GM12878 (cell line): ENCODE results near the gene CAP2. TPM values are rescaled to one million over a fixed set of nuclear protein-coding genes. Genes with fewer than 3 reads are reported as not detected.
A peak's percentile ranks its signal among the peaks of the same experiment; 100 is the strongest.
"Not testable (repeated sequence)": the region's sequence is repeated elsewhere in the genome, so short reads cannot be mapped to it uniquely, and the experiment has no call there.

ENCODE experiments used
- ATAC-seq: fragments of 200-7000 bp; cut with Tn5 transposase; 3 replicates; pipeline ENCODE4 v1.9.1; 2020; ENCODE audit warnings: mild to moderate bottlenecking, moderate library complexity
- BruUV-seq: library from RNA; stranded (reverse); fragments of 400-500 nt; replicated peaks from 2 replicates; lab custom pipeline; 2021; lab: Mats Ljungman, UMichigan
- CTCF ChIA-PET: fragments of 300-600 bp; sonication (Branson Sonifier 250); formaldehyde crosslinking; extraction: SDS; loops from one replicate; lab custom pipeline; 2021; ENCODE audit warnings: inconsistent platforms; lab: Yijun Ruan, JAX
- POLR2A ChIA-PET: fragments of 350-600 bp; formaldehyde crosslinking; extraction: SDS; loops from one replicate; lab custom pipeline; 2021; ENCODE audit warnings: inconsistent platforms; lab: Charles Lee
- RAD21 ChIA-PET: fragments of 300-600 bp; sonication (Branson Sonifier 250); formaldehyde crosslinking; loops from one replicate; lab custom pipeline; 2023; ENCODE audit warnings: antibody characterized with exemption; ENCODE audit not compliant: unreplicated experiment; lab: Charles Lee
- SMC1A ChIA-PET: fragments of 300-600 bp; sonication (Branson Sonifier 250); formaldehyde crosslinking; loops from one replicate; lab custom pipeline; 2023; ENCODE audit not compliant: unreplicated experiment, uncharacterized antibody; lab: Charles Lee
- DNase-seq: peaks from one replicate; pipeline ENCODE4 v3.0.0-alpha.2; 2011; ENCODE audit warnings: low read depth, low spot score
- FAIRE-seq: peaks from 3 replicates; lab custom pipeline; 2011; peaks lifted over from hg19 to GRCh38; lab: Jason Lieb, UNC
- H2AFZ ChIP-seq: 2 replicates; pipeline ENCODE4 v1.6.0; 2011; ENCODE audit warnings: low read depth, low read length, control low read depth; ENCODE audit not compliant: control insufficient read depth
- H3K27ac ChIP-seq: 2 replicates; pipeline ENCODE4 v1.5.1; 2011; ENCODE audit warnings: control low read depth; ENCODE audit not compliant: control insufficient read depth, insufficient read depth
- H3K27me3 ChIP-seq, 2 experiments: replicated peaks in 1 of 2; 2 replicates each; pipeline versions ENCODE4 v1.6.0 to v1.6.1; 2011; ENCODE audit warnings: low read length in 1 of 2; ENCODE audit not compliant: control insufficient read depth in 2 of 2, insufficient read depth in 2 of 2
- H3K36me3 ChIP-seq, 2 experiments: 2 replicates each; pipeline ENCODE4 v1.5.1; 2011; ENCODE audit warnings: low read length in 1 of 2; ENCODE audit not compliant: control insufficient read depth in 2 of 2, insufficient read depth in 2 of 2
- H3K4me1 ChIP-seq: 2 replicates; pipeline ENCODE4 v1.6.1; 2011; ENCODE audit warnings: mild to moderate bottlenecking, low read length, moderate library complexity, mixed read lengths; ENCODE audit not compliant: control insufficient read depth, insufficient read depth
- H3K4me2 ChIP-seq: 2 replicates; pipeline ENCODE4 v1.6.0; 2011; ENCODE audit warnings: control low read depth; ENCODE audit not compliant: control insufficient read depth, insufficient read depth
- H3K4me3 ChIP-seq: fragments of 200-600 bp; sonication (generic); 2 replicates; pipeline ENCODE4 v1.5.1; 2016
- H3K79me2 ChIP-seq: 2 replicates; pipeline ENCODE4 v1.6.0; 2011; ENCODE audit warnings: low read length; ENCODE audit not compliant: control insufficient read depth, insufficient read depth
- H3K9ac ChIP-seq: 2 replicates; pipeline ENCODE4 v1.8.0; 2011; ENCODE audit warnings: low read length, control low read depth, mixed read lengths; ENCODE audit not compliant: control insufficient read depth, insufficient read depth
- H3K9me3 ChIP-seq: replicated peaks from 3 replicates; pipeline ENCODE4 v1.5.1; 2011; ENCODE audit warnings: mild to moderate bottlenecking, low read length; ENCODE audit not compliant: control insufficient read depth, insufficient read depth
- H4K20me1 ChIP-seq: 2 replicates; pipeline ENCODE4 v1.6.0; 2011; ENCODE audit not compliant: control insufficient read depth, insufficient read depth
- POLR2A ChIP-seq: IDR thresholded peaks from 2 replicates; pipeline ENCODE4 v1.6.1; 2011; ENCODE audit warnings: low read depth, mild to moderate bottlenecking, low read length
- ZNF24 ChIP-seq: fragments of 450-650 bp; IDR thresholded peaks from 2 replicates; pipeline ENCODE4 v1.6.1; 2017; ENCODE audit warnings: antibody characterized with exemption, mild to moderate bottlenecking
- WGBS: methylation state at CpG from one replicate; pipeline ENCODE4 v1.1.6; 2016; ENCODE audit warnings: low lambda C conversion rate; ENCODE audit not compliant: insufficient replicate concordance, insufficient coverage; ENCODE audit errors: missing lambda C conversion rate; 5-methylcytosine and 5-hydroxymethylcytosine counted together
- in situ Hi-C: fragments of 300-500 bp; cut with MboI; formaldehyde crosslinking; loops from 9 replicates; pipeline ENCODE4 v1.14.3; 2018; ENCODE audit warnings: mixed read lengths
- intact Hi-C: fragments of 100-400 bp; cut with micrococcal nuclease; formaldehyde crosslinking; loops from one replicate; pipeline ENCODE4 v1.14.2; 2022; ENCODE audit not compliant: unreplicated experiment
- polyA plus RNA-seq, 11 experiments: library from polyadenylated mRNA; depleted of rRNA in 4 of 11; unstranded in 6 of 11; stranded (reverse) in 5 of 11; fragments of >200 nt; fragmentation: Nextera tagmentation in 4 of 11; fragmentation: Illumina TruSeq in 1 of 11; extraction: Ambion mirVana in 4 of 11; extraction: Trizol in 1 of 11; gene quantifications; 1 replicate in 1 of 11; 2 replicates in 10 of 11; pipeline versions ENCODE4 v1.2.1 to v1.2.3, GENCODE V29; 2011 to 2016; ENCODE audit warnings: inconsistent platforms in 2 of 11, missing spikeins in 2 of 11, low read depth in 1 of 11
- total RNA-seq, 4 experiments: library from RNA; depleted of rRNA in 3 of 4; stranded (reverse); fragments of >200 nt in 3 of 4; fragmentation: Illumina TruSeq in 1 of 4; extraction: Trizol in 1 of 4; gene quantifications; 2 replicates each; pipeline versions ENCODE4 v1.2.1 to v1.2.3, GENCODE V29; 2013 to 2021

Gene CAP2
- total and polyA plus RNA-seq, 10 of the 15 experiments (the other 5 are each of a cell fraction or from before 2014, with no cell fraction given) = 0.10 to 2.0 (median 0.15) TPM; not detected in 7

DNA sequence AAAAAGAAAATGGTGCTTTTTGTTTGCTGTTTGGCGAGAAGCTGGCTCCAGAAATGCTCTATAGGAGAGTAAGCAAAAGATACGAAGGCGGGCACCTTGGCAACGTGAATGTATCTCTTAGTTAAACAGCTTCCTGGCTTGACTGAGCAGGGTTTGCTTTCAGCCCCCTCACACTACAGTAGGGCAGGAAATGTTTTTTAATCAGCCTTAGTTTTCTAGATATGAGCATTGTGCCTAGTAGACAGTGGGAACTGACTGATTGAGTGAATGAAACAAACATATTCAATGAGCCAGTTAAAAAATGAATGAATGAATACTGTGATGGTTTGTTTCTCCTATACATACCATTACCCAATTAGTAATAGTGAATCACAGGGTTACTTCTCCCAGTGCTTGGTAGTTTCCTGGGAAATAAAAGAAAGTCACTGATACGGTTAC is 19.9 kb downstream of the CAP2 start:
- Histone ChIP-seq H3K27me3 (no peaks in the 10 kb centered on the region), H3K9me3 (no peaks in the 10 kb centered on the region; the same call in 2 of the 3 replicates), H2AFZ (no peak overlapping the region), H3K27ac (no peak overlapping the region), H3K4me2 (no peak overlapping the region), H3K36me3 (no peaks in the 10 kb centered on the region), H4K20me1 (no peaks in the 10 kb centered on the region), H3K4me1 (no peaks in the 10 kb centered on the region), H3K4me3 (no peak overlapping the region), H3K9ac (no peak overlapping the region), H3K79me2 (no peaks in the 10 kb centered on the region)
- no TSS peak for BruUV-seq
- FAIRE-seq = no peak
- ChIA-PET POLR2A (no interaction called here), SMC1A (interaction anchor here (0.8 to 2.9 kb wide), 6 partner anchors 14 to 92 kb away, joined by 3 to 9 read pairs (median 3); no protein-coding TSS in a partner anchor), RAD21 (no interaction called here), CTCF (no interaction called here)
- WGBS = 8% methylated on average over 5 of the region's 5 CpGs
- DNase-seq = no peak
- intact Hi-C loops = no loop called here
- in situ Hi-C loops = no loop called here
- peak; percentile 57 for ATAC-seq
- TF ChIP-seq POLR2A = no peak
- TF ChIP-seq ZNF24 = peak; percentile 84

DNA sequence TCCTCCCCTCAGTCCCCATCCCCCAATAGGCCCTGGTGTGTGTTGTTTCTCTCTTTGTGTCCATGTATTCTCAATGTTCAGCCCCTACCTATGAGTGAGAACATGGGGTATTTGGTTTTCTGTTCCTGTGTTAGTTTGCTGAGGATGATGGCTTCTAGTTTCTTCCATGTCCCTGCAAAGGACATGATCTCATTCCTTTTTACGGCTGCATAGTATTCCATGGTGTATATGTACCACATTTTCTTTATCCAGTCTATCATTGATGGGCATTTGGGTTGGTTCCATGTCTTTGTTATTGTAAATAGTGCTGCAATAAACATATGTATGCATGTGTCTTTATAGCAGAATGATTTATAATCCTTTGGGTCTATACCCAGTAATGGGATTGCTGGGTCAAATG is 21.0 kb downstream of the CAP2 start:
- H3K9me3 ChIP-seq, H3K4me2 ChIP-seq, in situ Hi-C loops, H4K20me1 ChIP-seq, FAIRE-seq, POLR2A ChIA-PET, H3K79me2 ChIP-seq, BruUV-seq, H2AFZ ChIP-seq, H3K4me3 ChIP-seq, H3K36me3 ChIP-seq, CTCF ChIA-PET, H3K4me1 ChIP-seq, ATAC-seq, DNase-seq, H3K27ac ChIP-seq, H3K27me3 ChIP-seq, H3K9ac ChIP-seq, intact Hi-C loops: not testable (repeated sequence)
- ChIA-PET SMC1A (interaction anchor here (0.9 to 7.6 kb wide), 3 partner anchors 9 to 54 kb away, joined by 3 to 46 read pairs (median 3); no protein-coding TSS in a partner anchor), RAD21 (interaction anchor here (1.2 kb wide), 1 partner anchor 19 kb away, joined by 3 read pairs; no protein-coding TSS in a partner anchor)
- 33% methylated on average over 1 of the region's 1 CpG for WGBS
